ENCODE data around the gene ADRA1B.
"Not testable (repeated sequence)": the region's sequence is repeated elsewhere in the genome, so short reads cannot be mapped to it uniquely, and the experiment has no call there.

ADRA1B gene

DNA sequence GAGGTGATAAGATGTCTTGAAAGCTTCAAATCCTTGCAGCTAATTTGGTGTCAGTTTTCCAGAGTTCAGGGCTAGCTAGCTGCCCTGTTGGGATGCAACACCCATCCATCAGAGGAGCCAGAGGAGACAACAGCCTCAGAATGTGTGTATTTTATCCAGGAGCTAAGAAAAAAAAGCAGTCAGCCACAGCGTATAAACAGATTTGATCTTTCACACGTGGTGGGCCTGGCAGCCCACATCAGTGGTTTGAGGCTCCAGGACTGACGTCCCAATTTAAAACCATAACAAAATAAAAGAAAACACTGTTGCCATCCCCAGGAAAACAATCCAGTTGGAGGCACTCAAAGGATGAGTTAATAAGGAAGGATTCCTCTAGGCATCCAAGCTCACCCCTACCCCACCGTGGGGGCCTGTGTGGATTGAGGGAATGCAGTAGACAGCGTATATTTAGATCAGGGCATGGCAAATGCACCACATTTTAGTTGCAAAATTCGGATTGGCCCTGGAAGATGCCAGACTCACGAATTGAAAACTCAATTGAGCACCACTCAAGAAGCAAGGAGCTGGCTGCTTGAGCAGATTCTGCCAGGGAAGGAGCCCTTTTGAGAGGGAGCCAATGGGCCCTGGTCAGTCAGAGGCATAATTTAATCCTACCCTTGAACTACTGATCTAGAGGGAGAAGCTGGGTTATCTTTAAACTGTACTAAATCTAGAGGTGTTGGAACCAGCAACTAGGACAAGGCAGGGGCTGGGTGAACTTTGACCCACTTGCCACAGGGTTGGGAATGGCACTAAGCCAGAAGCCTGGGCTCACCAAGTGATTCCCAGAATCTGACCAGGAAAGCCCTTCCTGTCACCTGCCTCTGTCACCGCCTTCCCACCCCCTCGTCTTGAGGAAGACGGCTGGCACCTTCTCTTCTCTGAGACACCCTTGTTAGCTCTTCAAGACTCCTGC, 17.5 kb downstream of the ADRA1B start:
- no peak for DNase-seq

DNA sequence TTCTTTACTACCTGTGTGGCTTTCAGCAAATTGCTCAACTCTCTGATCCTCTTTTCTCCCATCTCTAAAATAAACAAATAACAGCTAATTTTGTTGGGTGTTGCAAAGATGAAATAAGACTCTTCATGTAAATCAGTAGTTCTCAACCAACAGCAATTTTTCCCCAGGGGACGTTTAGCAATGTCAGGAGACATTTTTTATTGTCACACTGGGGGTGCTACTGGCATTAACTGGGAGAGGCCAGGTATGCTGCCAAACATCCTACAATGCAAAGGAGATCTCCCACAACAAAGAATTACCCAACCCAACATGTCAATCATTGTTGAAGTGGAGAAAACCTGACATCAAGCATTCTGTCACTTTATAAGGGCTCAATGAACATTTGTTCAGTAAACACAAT, 19.7 kb downstream of the ADRA1B start:
- no peak for DNase-seq

DNA sequence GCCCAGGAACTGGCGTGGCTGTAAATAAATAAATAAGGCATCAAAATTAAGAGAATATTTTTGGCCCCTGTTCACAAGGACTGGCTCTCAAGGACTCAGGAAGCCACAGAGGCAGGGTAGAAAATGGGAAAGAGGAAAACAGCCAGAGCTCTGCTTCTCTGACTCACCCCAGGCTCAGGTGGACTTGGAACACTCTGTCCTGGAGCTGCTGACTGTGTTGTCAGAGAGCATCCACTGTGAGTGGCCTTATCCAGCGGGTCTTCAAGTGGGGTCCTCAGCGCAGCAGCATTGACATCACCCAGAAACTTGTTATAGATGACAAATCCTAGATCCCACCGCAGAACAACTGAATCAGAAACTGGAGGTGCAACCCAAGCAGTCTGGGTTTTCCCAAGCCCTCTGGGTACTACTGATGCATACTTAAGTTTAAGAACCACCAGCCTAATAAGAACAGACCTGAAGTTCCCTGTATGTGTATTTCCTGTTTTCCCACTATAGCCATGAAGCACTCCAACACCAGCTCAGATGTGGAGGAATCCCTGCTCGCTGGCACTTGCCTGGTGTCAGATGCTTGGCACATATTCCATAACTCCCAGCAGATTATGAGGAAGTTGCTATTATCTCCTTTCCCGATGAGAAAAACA, 20.5 kb downstream of the ADRA1B start:
- no peak for DNase-seq

DNA sequence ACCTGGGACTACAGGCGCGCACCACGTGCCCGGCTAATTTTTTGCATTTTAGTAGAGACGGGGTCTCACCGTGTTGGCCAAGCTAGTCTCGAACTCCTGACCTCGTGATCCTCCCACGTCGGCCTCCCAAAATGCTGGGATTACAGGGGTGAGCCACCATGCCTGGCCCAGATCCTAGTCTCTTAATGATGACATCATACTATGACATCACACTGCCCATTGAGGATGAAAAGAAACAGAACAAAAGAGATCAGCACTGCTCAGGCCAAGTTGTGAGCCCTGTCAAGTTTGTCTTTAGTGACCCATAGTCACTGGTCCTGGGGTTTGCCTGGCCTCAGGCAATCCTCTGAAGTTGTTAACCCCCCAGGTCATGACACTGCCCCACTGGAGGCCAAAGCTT, 21.3 kb downstream of the ADRA1B start:
- DNase-seq, result no peak

DNA sequence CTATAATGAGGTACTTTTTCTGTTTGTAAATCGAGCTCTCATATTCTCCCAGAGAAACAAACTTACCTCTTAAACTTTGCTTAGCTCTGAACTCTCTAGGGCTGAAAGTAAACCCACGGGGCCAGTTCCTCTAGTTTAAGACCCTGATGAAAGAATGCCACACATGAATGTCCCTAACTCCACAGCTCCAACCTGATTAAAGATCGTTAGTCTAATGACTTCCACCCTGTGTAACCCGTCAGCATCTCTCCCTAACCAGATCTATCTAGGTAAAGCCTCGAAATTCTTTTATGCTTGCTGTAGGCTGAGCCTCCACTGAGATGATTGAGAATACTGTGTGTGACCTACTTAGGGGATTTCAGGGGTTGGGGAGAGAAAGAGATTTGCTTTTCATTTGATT, 27.0 kb downstream of the ADRA1B start:
- DNase-seq, result no peak

DNA sequence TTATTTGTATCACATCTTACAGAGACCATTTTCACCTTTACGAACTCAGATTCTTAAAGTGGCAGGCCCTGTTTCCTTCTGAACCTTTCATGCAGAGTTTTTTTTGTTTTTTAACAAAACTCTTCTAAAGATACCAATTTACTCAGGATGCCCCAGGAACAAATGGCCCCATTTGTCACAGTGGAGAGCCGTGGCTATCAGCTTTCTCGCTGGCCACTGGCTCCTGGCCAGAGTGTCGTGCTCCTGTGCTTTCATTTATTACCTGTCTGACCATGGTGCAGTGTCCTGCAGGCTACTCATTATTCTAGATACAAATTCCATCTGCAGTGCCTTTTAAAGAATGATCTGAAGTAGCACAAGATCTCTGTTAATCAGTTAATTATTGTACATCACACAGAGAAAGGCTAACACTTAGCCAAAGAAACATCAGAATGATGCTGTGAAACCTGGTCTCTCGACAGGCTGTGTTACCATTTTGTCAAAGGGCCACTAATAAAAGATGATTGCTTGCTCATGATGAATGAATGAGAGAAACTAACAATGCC, 27.8 kb downstream of the ADRA1B start:
- DNase-seq, result no peak

DNA sequence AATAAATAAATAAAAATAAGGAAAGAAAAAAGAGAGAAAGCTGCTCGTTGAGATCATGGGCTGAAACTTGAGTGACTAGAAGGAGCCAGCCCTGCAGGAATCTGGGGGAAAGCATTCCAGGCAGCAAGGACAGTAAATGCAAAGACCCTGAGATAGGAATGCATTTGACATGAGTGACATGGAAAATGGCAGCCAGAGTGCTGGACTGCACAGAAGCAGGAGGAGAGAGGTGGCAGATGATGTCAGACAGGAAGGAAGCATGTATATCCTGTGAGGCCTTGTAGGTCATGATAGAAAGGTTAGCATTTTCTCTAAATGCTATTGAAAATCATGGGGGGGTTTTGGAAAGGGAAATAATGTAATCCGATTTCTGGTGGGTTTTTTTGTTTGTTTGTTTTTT, 29.1 kb downstream of the ADRA1B start:
- no peak for DNase-seq

DNA sequence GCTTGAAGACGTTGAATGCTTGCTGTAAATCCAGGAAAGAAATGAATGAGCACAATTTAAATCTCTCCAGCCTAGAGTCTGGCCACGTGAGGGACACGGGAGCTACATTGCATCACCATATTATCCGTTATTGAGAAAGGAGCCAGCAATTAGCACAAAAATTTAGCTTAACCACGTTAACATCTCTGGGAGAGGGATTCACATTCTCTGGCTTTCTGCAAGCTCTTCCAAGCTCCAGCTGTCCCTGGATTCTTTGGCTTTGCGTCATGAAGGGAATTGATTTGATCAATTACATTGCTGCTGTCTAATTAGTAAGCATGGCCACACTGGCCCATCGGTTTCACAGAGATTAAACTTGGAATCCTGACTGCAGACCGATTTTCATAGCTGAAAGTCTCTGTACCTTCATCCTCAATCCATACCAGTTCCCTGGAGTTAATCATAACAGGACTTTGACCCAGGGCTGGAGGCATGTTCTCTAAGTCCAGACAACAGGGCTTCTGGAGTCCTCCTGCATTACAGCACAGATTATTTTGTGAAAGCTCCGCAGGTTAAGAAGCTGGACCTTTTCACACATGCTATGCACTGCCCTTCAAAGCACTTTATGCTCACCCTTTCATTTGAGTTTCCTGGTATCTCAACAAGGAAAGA, 31.6 kb downstream of the ADRA1B start:
- no peak for DNase-seq

DNA sequence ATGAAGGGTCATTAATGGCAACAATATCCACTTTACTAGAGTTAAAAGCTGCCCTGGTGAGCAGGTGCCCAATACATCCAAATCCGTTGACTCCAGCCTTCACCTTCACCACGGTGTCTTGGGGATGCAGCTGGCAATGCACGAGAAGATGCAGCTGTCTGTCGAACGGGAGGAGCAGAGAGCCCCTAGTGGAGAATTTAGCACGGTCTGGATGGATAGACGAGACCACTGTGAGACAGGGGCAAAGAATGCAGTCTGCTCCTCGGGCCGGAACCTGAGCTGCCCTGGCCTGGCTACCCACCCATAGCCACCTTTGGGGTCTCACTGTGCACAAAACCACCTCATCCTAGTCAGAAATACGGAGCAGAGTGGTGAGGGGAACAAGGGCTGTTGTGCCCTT, 35.1 kb downstream of the ADRA1B start:
- no peak for DNase-seq

DNA sequence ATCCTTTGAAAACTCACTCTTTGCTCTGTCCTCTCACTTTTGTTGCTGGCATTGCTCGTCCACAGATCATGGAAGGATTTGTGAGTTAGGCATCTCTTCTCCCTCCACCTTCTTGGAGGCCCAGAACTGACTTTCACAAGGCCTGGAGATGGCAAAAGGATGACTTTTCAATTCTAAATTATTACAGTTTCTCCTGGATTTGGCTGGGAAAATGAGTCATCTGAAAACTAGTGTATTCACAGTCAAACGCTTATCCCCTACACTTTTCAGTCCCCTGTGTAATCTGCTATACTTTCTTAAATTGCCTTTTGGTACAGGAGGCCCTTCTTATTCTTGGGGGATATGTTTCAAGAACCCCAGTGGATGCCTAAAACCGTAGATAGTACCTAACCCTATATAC, 35.6 kb downstream of the ADRA1B start:
- no peak for DNase-seq

DNA sequence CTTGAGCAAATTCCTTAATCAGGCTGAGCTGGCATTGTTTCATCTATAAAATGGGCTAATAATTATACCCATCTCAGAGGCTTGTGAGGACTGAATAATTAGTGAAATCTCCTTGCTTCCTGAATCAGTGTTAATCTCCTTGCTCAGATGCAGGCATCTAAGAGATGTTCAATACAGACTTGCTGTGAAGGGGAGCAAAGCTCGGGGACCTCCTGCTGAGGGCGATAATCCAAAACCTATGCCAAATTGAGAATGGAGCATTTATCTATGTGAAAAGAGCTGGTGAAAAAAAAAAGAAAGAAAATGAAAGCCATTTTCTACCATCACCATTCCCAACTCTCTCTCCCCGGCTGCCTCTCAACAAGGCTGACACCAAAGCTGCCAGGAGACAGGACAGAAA, 37.3 kb downstream of the ADRA1B start:
- DNase-seq, result no peak

DNA sequence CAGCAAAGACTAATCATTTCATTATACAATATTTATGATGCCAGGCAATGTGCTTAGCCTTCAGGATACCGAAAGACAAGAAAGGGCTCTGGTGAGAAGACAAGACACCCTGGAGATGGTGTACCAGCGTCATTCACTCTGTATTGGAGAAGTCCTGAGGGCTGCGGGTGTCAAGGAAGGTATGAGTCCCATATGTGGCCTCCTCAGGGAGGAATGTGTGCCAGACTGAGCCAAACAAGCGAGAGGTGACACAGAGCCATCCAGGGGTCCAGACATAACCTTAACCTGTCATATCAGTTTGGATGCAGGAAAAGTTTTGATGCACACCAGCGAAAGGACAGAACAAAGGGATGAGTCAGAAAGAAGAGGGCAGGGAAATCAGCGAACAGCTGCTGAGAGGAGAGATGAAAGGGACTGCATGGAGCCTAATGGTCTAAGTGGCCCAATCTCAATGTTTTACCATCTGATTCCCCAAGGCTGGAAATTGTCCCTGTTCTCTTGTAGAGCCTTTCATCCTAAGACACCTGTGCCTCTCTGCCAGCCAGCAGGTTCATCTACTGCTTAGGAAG, 38.9 kb downstream of the ADRA1B start:
- DNase-seq, result no peak

DNA sequence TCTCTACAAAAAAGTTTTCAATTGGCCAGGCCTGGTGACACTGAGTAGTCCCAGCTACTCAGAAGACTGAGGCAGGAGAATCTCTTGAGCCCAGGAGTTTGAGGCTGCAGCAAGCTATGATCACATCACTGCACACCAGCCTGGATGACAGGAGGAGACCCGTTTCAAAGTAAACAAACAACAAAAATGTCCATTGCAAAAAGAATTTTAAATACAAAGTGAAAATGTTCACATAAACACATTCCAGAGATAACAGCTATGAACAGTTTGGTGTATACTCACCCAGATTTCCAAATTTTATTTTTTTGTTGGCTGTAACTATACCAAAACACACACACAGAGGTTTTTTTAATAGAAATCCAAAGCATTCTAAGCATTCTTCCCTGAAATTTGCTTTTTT, 39.8 kb downstream of the ADRA1B start:
- no peak for DNase-seq

DNA sequence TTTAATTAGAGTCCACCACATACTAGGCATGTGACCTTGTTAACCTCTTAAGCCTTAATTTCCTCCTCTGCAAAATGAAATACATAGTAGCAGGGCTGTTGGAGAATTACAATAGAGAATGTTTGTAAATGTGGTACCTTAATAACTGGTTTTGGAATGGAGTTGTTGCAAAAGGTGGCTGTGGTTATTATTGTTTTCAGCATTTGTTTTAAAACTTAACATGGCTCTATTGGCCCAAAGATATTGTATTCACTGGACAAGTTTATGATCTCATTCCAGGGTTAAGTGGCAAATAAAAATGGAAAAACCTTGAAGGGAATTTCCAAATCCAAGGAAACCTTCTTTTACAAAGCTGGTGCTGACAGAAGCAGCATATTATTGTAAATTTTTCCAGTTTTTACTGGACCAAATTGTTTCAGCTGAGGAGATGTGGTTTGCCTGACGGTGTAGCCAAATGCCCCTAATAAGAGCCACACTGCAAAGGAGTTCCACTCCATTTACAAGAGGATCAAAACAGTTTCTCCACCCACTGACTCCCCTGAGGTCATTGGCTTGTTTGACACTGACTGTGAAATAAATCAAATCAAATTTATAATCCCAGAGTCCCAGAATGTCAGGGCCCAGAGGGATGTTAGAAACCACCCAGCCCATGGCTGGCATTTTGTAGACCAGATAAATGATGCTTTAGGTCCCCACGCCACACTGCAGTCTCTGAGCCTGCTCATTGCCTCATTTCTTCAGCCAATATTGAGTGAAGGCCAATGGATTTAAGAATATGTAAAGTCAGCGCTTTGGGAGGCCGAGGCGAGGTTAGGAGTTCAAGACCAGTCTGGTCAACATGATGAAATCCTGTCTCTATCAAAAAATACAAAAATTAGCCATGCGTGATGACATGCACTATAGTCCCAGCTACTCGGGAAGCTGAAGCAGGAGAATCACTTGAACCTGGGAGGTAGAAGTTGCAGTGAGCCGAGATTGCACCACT, 45.2 kb downstream of the ADRA1B start:
- DNase-seq, result no peak

DNA sequence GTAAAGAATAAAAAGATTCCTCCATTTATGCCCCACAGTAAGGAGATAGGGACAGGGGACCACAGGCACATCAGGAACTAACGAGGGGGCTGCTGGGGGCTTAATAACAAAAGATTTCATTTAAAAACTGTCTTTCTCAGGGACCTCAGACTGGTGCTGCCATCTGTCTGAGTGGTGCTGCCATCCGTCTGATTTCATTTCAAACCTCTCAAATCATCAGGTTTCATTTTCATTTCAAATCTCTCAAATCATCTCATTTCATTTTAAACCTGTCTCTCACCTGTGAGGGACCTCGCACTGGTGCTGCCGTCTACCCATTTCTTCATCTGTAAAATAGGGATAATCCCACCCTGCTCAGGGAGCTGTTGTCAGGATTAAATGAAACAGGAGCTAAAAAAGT, 45.9 kb downstream of the ADRA1B start:
- DNase-seq, result no peak

DNA sequence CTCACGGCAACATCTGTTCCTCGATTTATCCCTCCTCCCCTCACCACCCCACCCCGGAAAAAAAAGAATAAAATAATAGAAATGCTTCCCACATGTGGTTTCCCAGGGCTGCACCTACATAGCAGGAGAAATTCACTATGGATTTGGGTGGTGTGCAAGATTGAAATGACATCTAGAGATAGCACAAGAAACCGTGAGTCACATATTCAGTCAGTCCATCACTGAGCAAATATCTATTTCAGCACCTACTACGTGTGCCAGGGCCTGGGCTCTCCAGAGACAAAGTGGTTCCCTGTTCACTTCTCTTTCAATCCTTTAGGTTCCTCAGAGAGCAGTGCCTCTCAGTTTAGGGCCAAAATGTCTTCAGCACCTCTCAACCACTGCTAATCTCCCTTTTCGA, 47.7 kb downstream of the ADRA1B start:
- DNase-seq, result no peak

DNA sequence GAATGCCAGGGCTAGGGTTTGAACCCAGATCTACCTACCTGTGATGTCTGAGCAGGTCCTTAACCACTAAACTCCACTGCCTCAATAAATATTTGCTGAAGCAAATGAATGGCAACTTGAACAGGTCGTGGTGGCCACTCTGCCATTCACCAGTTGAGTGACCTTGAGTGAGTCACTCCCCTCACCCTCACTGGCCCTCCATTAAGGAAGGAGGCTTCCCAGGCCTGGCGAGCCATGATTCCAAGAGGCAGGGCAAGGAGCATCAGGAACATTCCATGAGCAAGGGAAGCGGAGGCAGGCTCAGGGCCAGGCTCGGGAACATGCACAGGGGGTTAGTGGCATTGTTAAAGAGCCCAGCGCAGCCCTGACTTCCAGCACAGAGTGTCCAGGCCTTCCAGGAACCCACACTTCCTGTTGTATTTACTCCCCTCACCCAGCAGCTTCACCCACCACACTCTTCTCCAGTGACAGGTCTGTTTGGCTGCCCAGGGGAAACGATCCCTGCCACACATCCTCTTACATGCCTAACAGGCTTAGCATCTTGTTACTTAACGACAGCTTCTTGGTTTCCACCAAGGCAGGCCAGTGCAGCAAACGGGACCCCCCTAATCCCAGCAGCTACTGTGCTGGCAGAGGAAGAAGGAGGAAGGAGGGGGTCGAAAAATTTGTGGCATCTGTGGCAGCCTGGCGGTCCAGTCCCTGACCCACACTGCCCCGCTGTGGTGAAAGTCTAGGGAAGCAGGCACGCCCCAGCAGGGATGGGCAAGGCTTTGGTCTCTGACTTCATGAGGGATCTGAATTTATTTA, 49.0 kb downstream of the ADRA1B start:
- no peak for DNase-seq

DNA sequence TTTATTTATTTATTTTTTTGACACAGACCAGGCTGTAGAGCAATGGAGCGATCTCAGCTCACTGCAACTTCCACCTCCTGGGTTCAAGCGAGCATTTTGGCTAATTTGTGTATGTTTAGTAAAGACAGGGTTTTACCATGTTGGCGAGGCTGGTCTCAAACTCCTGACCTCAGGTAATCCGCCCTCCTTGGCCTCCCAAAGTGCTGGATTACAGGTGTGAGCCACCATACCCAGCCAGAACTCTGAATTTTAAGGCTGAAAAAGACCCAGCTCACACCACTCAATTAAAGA, 49.5 kb downstream of the ADRA1B start:
- DNase-seq, result not testable (repeated sequence)

DNA sequence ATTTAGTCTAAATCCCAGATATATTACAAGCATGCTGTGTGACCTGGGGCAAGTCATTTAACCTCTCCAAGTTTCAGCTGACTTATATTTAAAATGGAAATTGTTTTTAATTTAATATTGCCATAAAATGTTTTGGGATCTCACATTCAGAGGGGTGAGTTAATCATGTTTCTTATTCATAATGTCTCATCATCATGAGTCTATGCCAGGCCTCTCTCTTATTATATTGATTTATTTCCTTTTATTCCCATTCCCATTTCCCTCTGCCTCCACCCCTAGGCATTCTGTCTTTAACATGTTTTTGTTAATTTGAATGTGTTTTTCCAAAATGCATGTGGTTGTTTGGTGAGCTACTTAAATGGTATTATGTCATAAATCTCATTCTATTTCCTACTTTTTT, 53.7 kb downstream of the ADRA1B start:
- DNase-seq, result no peak

DNA sequence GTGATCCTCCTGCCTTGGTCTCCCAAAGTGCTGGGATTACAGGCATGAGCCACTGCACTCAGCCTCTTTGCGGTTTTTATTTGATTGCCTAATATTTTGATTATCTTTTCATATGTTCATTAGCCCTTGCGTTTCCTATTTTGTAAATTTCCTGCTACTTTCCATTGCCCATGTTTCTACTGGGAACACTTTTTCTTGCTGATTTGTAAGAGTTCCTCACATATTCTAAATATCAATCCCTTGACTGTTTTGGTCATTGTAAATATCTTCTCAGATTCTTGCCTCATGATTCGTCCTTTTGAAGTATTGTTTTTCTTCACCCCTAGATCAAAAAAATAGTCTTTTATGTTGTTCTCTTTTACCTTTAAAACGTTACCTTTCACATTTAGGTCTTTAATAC, 54.8 kb downstream of the ADRA1B start:
- no peak for DNase-seq

DNA sequence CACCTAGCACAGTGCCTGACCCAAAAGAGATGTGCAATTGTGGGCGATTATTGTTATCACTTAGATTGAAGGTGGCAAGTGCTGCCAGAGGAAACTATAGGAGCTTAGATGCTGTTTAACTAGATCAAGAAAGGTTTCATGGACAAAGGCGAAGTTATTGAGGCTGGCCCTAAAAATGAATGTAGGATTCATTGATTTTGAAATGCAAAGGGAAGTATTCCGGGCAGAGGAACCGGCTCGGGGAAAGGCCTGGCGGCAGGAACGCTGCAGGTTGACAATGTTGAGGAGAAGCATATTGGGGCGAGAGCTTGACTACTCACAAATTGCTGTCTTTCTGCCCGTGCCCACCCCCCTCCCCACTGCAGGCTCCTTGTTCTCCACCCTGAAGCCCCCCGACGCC, 55.2 kb downstream of the ADRA1B start:
- no peak for DNase-seq
